OCI-LY1 (cell line): Measurements from ENCODE around the gene PPP1R1A.

Experiments
- EZH2 ChIP-seq: fragments of 200-600 bp; sonication (generic), shearing (Covaris generic); IDR thresholded peaks from 2 replicates; pipeline ENCODE4 v1.8.0; 2017; ENCODE audit warnings: borderline replicate concordance, mixed run types, mild to moderate bottlenecking, antibody characterized with exemption, low read length, moderate library complexity, mixed read lengths
- TF ChIP-seq, protein P1 (sequence below): fragments of 200-600 bp; sonication (generic), shearing (Covaris generic); IDR thresholded peaks from 2 replicates; pipeline ENCODE4 v1.5.1; 2017; ENCODE audit warnings: mild to moderate bottlenecking, antibody characterized with exemption, low read length, moderate library complexity, mixed read lengths

GRCh38 chr12:54598970-54599369 lies 10.5 kb upstream of the PPP1R1A start:
- TF ChIP-seq, protein P1, sequence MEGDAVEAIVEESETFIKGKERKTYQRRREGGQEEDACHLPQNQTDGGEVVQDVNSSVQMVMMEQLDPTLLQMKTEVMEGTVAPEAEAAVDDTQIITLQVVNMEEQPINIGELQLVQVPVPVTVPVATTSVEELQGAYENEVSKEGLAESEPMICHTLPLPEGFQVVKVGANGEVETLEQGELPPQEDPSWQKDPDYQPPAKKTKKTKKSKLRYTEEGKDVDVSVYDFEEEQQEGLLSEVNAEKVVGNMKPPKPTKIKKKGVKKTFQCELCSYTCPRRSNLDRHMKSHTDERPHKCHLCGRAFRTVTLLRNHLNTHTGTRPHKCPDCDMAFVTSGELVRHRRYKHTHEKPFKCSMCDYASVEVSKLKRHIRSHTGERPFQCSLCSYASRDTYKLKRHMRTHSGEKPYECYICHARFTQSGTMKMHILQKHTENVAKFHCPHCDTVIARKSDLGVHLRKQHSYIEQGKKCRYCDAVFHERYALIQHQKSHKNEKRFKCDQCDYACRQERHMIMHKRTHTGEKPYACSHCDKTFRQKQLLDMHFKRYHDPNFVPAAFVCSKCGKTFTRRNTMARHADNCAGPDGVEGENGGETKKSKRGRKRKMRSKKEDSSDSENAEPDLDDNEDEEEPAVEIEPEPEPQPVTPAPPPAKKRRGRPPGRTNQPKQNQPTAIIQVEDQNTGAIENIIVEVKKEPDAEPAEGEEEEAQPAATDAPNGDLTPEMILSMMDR = no peak
- TF ChIP-seq EZH2 = no peak
